ENCODE results near the gene PLD2. TPM values are rescaled to one million over a fixed set of nuclear protein-coding genes. Genes with fewer than 3 reads are reported as not detected.

Gene PLD2
- total RNA-seq, 1 experiment from 2014 or later, result 13.0 TPM

DNA sequence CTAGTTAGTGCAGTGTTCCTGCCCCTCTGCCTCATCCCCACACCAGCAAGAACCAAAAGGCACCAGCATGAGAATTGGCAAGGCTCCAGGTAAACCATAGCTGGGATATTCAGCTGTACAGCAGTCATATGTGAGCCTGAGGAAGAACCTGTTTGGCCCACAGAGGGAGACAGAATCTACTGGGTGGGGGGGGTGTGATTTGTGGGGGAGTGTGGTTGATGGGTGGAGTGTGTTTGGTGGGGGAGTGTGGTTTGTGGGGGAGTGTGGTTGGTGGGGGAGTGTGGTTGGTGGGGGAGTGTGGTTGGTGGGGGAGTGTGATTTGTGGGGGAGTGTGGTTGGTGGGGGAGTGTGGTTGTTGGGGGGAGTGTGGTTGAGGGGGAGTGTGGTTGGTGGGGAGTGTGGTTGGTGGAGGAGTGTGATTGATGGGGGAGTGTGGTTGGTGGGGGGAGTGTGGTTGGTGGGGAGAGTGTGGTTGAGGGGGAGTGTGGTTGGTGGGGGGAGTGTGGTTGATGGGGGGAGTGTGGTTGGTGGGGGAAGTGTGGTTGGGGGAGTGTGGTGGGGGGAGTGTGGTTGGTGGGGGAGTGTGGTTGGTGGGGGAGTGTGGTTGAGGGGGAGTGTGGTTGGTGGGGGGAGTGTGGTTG lies 45.7 kb downstream of the PLD2 start:
- DNase-seq, result peak; percentile 25
- Mint-ChIP-seq H3K4me1 (ENCODE audit: low read depth, unreplicated experiment) (peaks cover 65% of the 10 kb centered on the region), H3K27ac (ENCODE audit: unreplicated experiment) (peak overlapping the region; percentile 62), H3K36me3 (ENCODE audit: insufficient read depth, unreplicated experiment) (peaks cover 16% of the 10 kb centered on the region), H3K27me3 (ENCODE audit: unreplicated experiment) (no peaks in the 10 kb centered on the region), H3K4me3 (ENCODE audit: low read depth, unreplicated experiment) (no peak overlapping the region), H3K9me3 (ENCODE audit: low read depth, unreplicated experiment) (no peaks in the 10 kb centered on the region)
- CTCF ChIA-PET, result no interaction called here
- no TSS peak for BruUV-seq (replicated peaks)
- intact Hi-C loops (cut with micrococcal nuclease; ENCODE audit: unreplicated experiment), result no loop called here
- TF ChIP-seq CTCF (IDR thresholded peaks at IDR 0.05; ENCODE audit: unreplicated experiment), result no peak

GRCh38 chr17:4853208-4853671 lies 46.3 kb downstream of the PLD2 start:
- CTCF ChIA-PET, result no interaction called here
- no peak for TF ChIP-seq CTCF (IDR thresholded peaks at IDR 0.05; ENCODE audit: unreplicated experiment)
- no peak overlapping the region for H3K4me3 Mint-ChIP-seq (ENCODE audit: low read depth, unreplicated experiment)
- intact Hi-C loops (cut with micrococcal nuclease; ENCODE audit: unreplicated experiment), result no loop called here
- H3K27ac Mint-ChIP-seq (ENCODE audit: unreplicated experiment), result no peak overlapping the region
- H3K4me1 Mint-ChIP-seq (ENCODE audit: low read depth, unreplicated experiment), result peaks cover 64% of the 10 kb centered on the region
- peaks cover 16% of the 10 kb centered on the region for H3K36me3 Mint-ChIP-seq (ENCODE audit: insufficient read depth, unreplicated experiment)
- no peaks in the 10 kb centered on the region for H3K9me3 Mint-ChIP-seq (ENCODE audit: low read depth, unreplicated experiment)
- no peaks in the 10 kb centered on the region for H3K27me3 Mint-ChIP-seq (ENCODE audit: unreplicated experiment)
- DNase-seq, result no peak
- BruUV-seq (replicated peaks), result no TSS peak

DNA sequence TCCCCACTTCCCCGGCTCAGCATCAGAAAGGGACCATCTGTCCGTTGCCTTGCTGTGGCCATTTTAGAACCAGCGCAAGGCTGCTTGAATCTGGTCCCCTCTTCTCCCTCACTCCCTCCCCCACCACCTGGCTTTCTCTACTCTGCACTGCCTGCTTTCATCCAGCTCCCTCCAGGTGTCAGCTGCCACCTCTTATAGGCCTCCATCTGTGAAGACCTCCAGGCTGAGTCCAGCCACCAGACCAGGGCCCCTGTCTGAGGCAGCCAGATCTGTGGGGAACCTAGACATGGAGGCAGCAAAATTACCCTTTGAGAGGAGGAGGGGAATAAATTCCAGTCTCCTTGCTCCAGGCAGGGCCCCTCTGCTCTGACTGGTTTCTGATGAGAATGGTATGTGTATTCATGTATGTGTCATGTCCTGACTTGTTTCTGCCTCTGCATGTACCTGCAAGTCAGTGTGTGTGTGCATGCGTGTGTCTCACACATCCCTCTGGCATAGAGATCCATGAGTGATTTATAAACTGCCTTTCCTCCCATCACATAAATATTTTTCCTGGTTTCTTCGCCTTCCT lies 47.2 kb downstream of the PLD2 start:
- no peak for DNase-seq
- intact Hi-C loops (cut with micrococcal nuclease; ENCODE audit: unreplicated experiment), result no loop called here
- CTCF ChIA-PET, result no interaction called here
- peaks cover 63% of the 10 kb centered on the region for H3K4me1 Mint-ChIP-seq (ENCODE audit: low read depth, unreplicated experiment)
- H3K27me3 Mint-ChIP-seq (ENCODE audit: unreplicated experiment), result no peaks in the 10 kb centered on the region
- TF ChIP-seq CTCF (IDR thresholded peaks at IDR 0.05; ENCODE audit: unreplicated experiment), result no peak
- H3K4me3 Mint-ChIP-seq (ENCODE audit: low read depth, unreplicated experiment), result no peak overlapping the region
- BruUV-seq (replicated peaks), result no TSS peak
- no peak overlapping the region for H3K27ac Mint-ChIP-seq (ENCODE audit: unreplicated experiment)
- peaks cover 19% of the 10 kb centered on the region for H3K36me3 Mint-ChIP-seq (ENCODE audit: insufficient read depth, unreplicated experiment)
- no peaks in the 10 kb centered on the region for H3K9me3 Mint-ChIP-seq (ENCODE audit: low read depth, unreplicated experiment)

DNA sequence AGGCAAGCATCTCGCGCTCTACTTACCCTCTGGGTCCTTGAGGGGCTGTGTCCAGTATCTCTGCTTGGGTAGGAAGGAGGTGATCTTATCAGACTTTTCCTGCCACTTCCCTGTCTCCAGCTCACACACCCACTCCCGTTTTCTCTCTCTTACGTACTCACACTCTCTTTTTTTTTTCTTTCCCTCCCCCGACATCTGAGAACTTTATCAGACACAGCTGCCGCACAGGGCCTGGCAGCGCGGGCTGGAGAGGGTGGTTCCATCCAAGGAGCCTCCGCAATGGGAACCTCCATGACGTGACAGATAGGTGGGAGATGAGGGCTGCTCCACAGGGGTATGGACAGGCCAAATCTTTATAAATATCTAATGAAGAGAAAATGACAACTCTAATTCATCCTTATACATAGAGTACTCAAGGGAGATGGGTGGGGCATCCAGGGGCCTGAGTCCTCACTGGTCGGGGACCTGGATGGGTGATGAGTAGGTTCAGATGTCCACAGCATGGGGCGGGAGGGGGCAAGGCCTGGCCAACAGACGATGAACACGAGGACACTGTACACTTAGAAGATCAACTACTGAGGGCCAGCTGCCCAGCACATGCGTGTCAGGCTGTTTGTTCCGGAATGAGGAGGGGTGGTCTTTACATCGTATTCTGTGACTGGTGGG lies 49.5 kb downstream of the PLD2 start:
- Mint-ChIP-seq H3K4me3 (ENCODE audit: low read depth, unreplicated experiment) (no peak overlapping the region), H3K36me3 (ENCODE audit: insufficient read depth, unreplicated experiment) (peaks cover 27% of the 10 kb centered on the region), H3K27me3 (ENCODE audit: unreplicated experiment) (no peaks in the 10 kb centered on the region), H3K27ac (ENCODE audit: unreplicated experiment) (no peak overlapping the region), H3K9me3 (ENCODE audit: low read depth, unreplicated experiment) (no peaks in the 10 kb centered on the region), H3K4me1 (ENCODE audit: low read depth, unreplicated experiment) (peaks cover 41% of the 10 kb centered on the region)
- intact Hi-C loops (cut with micrococcal nuclease; ENCODE audit: unreplicated experiment), result no loop called here
- no peak for DNase-seq
- no TSS peak for BruUV-seq (replicated peaks)
- TF ChIP-seq CTCF (IDR thresholded peaks at IDR 0.05; ENCODE audit: unreplicated experiment), result no peak
- CTCF ChIA-PET, result no interaction called here

Measured in Calu3 (cell line).